Cardiac muscle cell (in vitro differentiated cells and primary cell): ENCODE data around the gene ABHD3. TPM values are rescaled to one million over a fixed set of nuclear protein-coding genes. Genes with fewer than 3 reads are reported as not detected.
"Not testable (repeated sequence)": the region's sequence is repeated elsewhere in the genome, so short reads cannot be mapped to it uniquely, and the experiment has no call there.

Experiments used
- DNase-seq, 2 donors: peaks; one replicate each; pipeline versions ENCODE4 v3.0.0 to v3.0.0-alpha.2; 2010 to 2017; ENCODE audit warnings: low read depth in 1 of 2, low spot score in 1 of 2
- H3K27ac ChIP-seq: fragments of 200-600 bp; sonication (generic); 2 replicates; pipeline ENCODE4 v1.5.1; 2016
- H3K27me3 ChIP-seq: fragments of 200-600 bp; sonication (generic); 2 replicates; pipeline ENCODE4 v1.6.0; 2016; ENCODE audit warnings: control low read depth
- H3K36me3 ChIP-seq: fragments of 200-600 bp; sonication (generic); 2 replicates; pipeline ENCODE4 v1.5.1; 2016; ENCODE audit warnings: control low read depth
- H3K4me1 ChIP-seq: fragments of 200-600 bp; sonication (generic); 2 replicates; pipeline ENCODE4 v1.8.1; 2017; ENCODE audit warnings: low read depth, mild to moderate bottlenecking, mixed run types
- H3K4me3 ChIP-seq: fragments of 200-600 bp; sonication (generic); 2 replicates; pipeline ENCODE4 v1.5.1; 2016; ENCODE audit warnings: mild to moderate bottlenecking
- H3K9me3 ChIP-seq: fragments of 200-600 bp; sonication (generic); 2 replicates; pipeline ENCODE4 v1.5.1; 2017; ENCODE audit warnings: low read depth, mild to moderate bottlenecking, control low read depth
- polyA plus RNA-seq: library from polyadenylated mRNA; unstranded; fragments of >200 nt; fragmentation: Nextera tagmentation; extraction: Ambion mirVana; gene quantifications from 2 replicates; pipeline ENCODE4 v1.2.1, GENCODE V29; 2016
- total RNA-seq: library from RNA; depleted of rRNA; stranded (reverse); fragments of >200 nt; gene quantifications from 2 replicates; pipeline ENCODE4 v1.2.3, GENCODE V29; 2016
- TF ChIP-seq, protein P1 (sequence below): IDR thresholded peaks from 2 replicates; pipeline ENCODE4 v1.5.1; 2012; ENCODE audit warnings: low read depth, mild to moderate bottlenecking, low read length

ABHD3 gene
- total and polyA plus RNA-seq, 2 experiments from 2014 or later: 5.2 to 10.9 TPM

DNA sequence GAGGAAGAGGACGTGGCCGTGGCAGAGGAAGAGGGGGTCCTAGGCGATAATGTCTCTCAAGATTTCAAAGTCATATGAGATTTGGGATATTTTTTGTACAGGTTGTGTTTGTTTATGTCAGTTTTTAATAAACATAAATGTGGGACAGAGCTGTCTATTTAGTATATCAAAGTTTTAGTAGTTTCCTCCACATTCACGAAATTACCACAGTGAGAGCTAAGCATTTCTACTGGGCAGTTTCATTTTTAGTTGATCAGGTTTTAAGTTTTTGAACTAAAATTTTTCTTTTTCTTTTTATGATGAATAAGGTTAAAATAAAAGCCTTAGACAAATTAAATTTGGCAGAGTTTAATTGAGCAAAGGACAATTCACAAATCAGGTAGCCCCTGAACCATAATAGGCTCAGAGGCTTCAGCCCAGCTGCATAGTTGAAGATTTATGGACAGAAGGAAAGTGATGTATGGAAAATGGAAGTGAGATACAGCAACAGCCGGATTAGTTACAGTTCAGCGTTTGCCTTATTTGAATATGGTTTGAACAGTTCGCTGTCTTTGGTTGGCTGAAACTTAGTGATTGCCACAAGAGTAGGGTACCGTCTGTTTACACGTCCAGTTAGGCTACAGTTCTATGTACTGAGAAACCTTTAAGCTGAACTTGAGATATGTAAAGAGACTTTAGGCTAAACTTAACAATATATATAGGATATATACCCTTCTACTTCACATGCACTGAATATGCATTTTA is 75.3 kb downstream of the ABHD3 start:
- Histone ChIP-seq H3K36me3 (peaks cover 38% of the 10 kb centered on the region), H3K27ac (no peak overlapping the region), H3K4me3 (no peak overlapping the region), H3K4me1 (no peaks in the 10 kb centered on the region), H3K27me3 (no peaks in the 10 kb centered on the region), H3K9me3 (no peaks in the 10 kb centered on the region)
- DNase-seq: no peak
- TF ChIP-seq, protein P1, sequence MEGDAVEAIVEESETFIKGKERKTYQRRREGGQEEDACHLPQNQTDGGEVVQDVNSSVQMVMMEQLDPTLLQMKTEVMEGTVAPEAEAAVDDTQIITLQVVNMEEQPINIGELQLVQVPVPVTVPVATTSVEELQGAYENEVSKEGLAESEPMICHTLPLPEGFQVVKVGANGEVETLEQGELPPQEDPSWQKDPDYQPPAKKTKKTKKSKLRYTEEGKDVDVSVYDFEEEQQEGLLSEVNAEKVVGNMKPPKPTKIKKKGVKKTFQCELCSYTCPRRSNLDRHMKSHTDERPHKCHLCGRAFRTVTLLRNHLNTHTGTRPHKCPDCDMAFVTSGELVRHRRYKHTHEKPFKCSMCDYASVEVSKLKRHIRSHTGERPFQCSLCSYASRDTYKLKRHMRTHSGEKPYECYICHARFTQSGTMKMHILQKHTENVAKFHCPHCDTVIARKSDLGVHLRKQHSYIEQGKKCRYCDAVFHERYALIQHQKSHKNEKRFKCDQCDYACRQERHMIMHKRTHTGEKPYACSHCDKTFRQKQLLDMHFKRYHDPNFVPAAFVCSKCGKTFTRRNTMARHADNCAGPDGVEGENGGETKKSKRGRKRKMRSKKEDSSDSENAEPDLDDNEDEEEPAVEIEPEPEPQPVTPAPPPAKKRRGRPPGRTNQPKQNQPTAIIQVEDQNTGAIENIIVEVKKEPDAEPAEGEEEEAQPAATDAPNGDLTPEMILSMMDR: no peak

DNA sequence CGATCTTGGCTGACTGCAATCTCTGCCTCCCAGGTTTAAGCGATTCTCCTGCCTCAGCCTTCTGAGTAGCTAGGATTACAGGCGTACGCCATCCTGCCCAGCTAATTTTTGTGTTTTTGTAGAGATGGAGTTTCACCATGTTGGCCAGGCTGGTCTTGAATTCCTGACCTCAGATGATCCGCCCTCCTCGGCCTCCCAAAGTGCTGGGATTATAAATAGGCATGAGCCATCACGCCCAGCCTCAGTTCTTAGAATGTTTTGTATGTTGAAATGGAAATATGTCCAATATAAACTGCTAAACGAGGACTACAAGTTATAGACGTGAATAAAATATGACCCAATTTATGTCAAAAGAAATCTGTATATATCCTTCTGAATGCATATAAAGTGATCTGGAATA is 82.9 kb downstream of the ABHD3 start:
- peaks cover 21% of the 10 kb centered on the region for H3K36me3 ChIP-seq
- not testable (repeated sequence) for H3K4me1 ChIP-seq, H3K27me3 ChIP-seq, H3K9me3 ChIP-seq, DNase-seq, H3K4me3 ChIP-seq, H3K27ac ChIP-seq

DNA sequence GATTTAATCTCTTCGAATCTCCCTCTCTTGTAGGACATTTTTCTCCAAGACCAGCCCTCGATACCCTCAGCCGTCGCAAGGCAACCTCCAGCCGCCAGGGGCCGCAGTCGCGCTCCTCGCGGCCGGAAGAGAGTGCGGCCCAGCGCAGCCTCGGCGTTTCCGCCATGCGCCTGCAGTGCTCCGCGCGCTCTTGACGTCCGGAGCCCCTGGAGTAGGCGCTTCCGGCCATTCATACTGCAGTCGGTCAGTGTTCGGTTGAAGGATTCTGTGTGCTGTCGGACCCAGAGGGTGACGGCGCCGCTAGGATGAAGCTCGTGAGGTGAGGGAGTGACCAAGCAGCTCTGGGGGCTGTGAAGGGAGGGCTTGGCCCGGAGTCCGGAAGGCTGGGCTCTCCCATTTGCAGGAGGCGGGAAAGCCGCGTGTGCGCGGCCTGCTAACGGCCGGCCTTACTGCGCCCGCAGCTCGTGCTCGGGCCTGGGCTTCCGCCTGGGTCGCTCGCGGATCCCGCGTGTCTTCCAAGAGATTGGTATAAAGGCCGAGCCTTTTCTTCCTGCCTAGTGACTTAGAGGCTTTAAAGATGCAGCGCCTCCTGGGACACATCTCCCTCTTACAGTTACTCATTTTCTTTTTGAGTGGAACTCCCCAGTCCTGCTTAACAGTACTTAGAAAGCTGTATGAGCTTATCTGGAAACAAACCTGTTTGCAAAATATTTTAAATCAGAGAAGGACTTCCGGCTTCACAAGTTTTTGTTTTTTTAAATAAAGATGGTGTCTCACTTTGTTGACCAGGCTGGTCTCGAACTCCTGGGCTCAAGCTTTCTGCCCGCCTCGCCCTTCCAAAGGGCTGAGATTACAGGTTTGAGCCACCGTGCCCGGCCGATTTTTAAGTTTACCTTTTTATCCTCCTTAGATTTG is 92.2 kb downstream of the ABHD3 start, which contains the start of gene SNRPD1:
Gene SNRPD1, plus strand, starts transcription at position 190 of the 915 bp plus-strand sequence. Its CDS starts 116 bp downstream, at position 306.
- no peaks in the 10 kb centered on the region for H3K27me3 ChIP-seq
- DNase-seq: peak; percentile 93 to 94
- H3K9me3 ChIP-seq: no peaks in the 10 kb centered on the region

DNA sequence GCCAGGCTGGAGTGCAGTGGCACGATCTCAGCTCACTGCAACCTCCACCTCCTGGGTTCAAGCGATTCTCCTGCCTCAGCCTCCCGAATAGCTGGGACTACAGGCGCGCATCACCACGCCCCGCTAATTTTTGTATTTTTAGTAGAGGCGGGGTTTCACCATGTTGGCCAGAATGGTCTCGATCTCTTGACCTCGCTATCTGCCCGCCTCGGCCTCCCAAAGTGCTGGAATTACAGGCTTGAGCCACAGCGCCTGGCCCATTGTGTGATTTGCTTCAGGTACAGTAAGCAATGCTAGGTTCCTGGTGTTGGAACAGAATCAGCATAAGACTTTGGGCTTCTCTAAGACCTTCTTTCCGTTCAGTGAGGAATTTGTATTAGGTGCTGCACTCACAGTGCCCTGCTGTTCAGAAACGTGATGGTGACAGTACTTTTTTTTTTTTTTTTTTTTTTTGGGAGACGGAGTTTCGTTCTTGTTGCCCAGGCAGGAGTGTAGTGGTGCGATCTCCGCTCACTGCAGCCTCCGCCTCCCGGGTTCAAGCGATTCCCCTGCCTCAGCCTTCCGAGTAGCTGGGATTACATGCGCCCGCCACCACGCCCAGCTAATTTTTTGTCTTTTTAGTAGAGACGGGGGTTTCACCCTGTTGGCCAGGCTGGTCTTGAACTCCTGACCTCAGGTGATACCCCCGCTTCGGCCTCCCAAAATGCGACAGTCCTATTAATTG is 93.0 kb downstream of the ABHD3 start:
- H3K4me3 ChIP-seq: peak overlapping the region; percentile 80
- peak overlapping the region; percentile 76 for H3K27ac ChIP-seq
- peak in 1 of 2 donors; percentile 8 for DNase-seq
- H3K36me3 ChIP-seq, H3K9me3 ChIP-seq, H3K27me3 ChIP-seq, H3K4me1 ChIP-seq: not testable (repeated sequence)

More for the DNA sequence above, 92.2 kb downstream of the ABHD3 start, which contains the start of gene SNRPD1:
- TF ChIP-seq, protein P1: peak; percentile 97
- H3K36me3 ChIP-seq: no peaks in the 10 kb centered on the region
- H3K4me3 ChIP-seq: peak within 1 kb of the TSS; percentile 80
- peaks cover 4% of the 10 kb centered on the region for H3K4me1 ChIP-seq
- peak within 1 kb of the TSS; percentile 76 for H3K27ac ChIP-seq

DNA sequence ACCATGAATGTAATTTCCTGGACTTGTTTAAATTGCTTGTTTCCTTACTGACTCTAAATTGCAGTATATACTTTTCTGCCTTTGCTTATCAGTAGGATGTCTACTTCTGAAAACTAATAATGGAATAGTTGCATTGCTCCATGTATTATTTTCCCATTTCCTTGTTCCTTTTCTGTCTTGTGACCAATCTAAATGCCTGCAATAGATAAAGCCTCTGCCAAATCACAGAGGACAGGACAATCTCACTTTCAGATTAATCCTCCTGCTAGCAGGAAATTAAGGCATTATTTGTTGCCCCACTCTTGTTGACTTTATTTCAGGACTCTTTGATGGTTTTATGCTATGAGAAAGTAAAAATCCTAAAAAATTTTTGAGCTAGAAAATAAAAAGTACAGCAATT is 99.4 kb downstream of the ABHD3 start:
- Histone ChIP-seq H3K9me3 (no peaks in the 10 kb centered on the region), H3K27me3 (no peaks in the 10 kb centered on the region), H3K4me3 (no peak overlapping the region), H3K27ac (no peak overlapping the region), H3K4me1 (no peaks in the 10 kb centered on the region), H3K36me3 (no peaks in the 10 kb centered on the region)
- peak in 1 of 2 donors; percentile 6 for DNase-seq
- TF ChIP-seq, protein P1: no peak

DNA sequence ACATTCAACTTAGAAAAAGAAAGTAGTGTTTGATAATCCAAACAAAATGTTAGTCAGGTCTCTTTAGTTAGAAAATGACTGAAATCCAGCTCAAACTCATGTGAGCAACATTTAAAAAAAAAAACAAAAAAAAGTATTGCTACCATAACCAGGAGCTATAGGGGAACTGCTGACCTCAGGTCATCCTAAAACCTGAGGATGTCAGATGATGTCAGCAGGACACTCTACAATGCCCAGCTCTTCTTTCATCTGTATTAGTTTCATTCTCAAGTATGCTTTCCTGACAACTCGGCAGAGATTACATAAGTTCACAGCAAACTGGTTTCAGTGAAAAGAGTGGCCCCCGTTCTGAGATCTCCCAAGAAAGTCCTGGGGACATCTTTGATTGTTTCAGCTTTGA is 99.9 kb downstream of the ABHD3 start:
- Histone ChIP-seq H3K36me3 (no peaks in the 10 kb centered on the region), H3K27me3 (no peaks in the 10 kb centered on the region), H3K9me3 (no peaks in the 10 kb centered on the region), H3K4me3 (no peak overlapping the region), H3K27ac (no peak overlapping the region), H3K4me1 (no peaks in the 10 kb centered on the region)
- TF ChIP-seq, protein P1: no peak
- DNase-seq: peak in 1 of 2 donors; percentile 2
